GM06990 (cell line): ENCODE measurements around the gene INSM1.

Experiments
- DNase-seq: peaks from one replicate; pipeline ENCODE4 v3.0.0-alpha.2; 2011; ENCODE audit not compliant: insufficient read length; ENCODE audit errors: extremely low read depth
- H3K27me3 ChIP-seq: replicated peaks from 2 replicates; pipeline ENCODE4 v1.6.0; 2011; ENCODE audit warnings: low read length; ENCODE audit not compliant: control insufficient read depth, insufficient read depth
- H3K36me3 ChIP-seq: 2 replicates; pipeline ENCODE4 v1.5.1; 2011; ENCODE audit warnings: low read length; ENCODE audit not compliant: control insufficient read depth, insufficient read depth
- H3K4me3 ChIP-seq: replicated peaks from 2 replicates; pipeline ENCODE4 v1.5.1; 2011; ENCODE audit warnings: low read depth, mild to moderate bottlenecking, control low read depth, low read length
- TF ChIP-seq, protein P1 (sequence below): IDR thresholded peaks from 2 replicates; pipeline ENCODE4 v1.5.1; 2011; ENCODE audit warnings: low read length, control low read depth, mild to moderate bottlenecking, inconsistent platforms; ENCODE audit not compliant: insufficient read depth, poor library complexity, severe bottlenecking

Gene INSM1

GRCh38 chr20:20398123-20398522, 30.2 kb downstream of the INSM1 start:
- TF ChIP-seq, protein P1, sequence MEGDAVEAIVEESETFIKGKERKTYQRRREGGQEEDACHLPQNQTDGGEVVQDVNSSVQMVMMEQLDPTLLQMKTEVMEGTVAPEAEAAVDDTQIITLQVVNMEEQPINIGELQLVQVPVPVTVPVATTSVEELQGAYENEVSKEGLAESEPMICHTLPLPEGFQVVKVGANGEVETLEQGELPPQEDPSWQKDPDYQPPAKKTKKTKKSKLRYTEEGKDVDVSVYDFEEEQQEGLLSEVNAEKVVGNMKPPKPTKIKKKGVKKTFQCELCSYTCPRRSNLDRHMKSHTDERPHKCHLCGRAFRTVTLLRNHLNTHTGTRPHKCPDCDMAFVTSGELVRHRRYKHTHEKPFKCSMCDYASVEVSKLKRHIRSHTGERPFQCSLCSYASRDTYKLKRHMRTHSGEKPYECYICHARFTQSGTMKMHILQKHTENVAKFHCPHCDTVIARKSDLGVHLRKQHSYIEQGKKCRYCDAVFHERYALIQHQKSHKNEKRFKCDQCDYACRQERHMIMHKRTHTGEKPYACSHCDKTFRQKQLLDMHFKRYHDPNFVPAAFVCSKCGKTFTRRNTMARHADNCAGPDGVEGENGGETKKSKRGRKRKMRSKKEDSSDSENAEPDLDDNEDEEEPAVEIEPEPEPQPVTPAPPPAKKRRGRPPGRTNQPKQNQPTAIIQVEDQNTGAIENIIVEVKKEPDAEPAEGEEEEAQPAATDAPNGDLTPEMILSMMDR, result no peak
- no peaks in the 10 kb centered on the region for H3K36me3 ChIP-seq
- DNase-seq, result no peak
- H3K27me3 ChIP-seq, result no peaks in the 10 kb centered on the region
- no peak overlapping the region for H3K4me3 ChIP-seq

DNA sequence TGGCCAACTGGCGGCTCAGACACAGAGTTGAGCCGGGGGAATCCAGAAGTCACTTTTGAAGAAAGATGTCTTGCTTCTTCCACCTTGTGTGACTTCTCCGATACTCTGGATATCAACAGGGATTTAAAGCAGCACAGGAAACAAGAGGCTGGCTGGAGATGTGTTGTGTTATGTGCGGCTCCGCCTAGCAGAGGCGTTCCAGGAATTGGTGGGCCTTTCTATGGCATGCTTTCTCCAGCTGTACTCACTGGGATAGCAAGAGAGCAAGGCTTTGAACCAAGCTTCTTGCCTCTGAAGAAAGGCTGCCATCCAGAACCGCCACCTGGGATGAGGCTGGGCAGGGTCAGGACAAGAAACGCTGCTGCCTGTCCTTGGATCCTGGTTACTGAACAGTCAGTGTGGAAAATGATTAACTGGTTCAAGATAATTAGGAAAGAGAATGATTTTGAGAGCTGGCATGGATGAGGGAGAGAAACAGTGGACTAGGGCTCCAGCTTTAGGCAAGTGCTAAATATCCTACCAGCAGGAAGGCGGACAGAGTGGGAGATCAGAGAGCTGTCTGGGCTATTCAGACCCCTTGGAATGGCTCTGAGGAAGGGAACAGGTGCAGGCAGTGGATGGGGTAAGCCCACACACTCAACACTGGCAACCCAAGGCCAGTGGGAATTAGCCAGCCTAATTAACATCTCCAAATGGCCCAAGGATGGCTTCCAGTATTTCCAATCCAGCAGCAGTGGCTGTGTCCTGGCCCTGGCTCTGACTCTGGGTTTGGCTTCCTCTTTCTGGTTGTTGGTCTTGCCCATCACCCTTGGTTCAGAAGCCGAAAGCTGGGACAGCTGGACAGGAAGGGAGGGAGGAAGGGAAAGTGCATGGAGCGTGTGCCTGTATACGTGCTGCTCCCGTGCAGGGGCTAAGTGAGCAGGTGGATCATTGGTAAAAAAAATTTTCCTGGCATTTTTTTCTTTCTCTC, 31.9 kb downstream of the INSM1 start:
- H3K4me3 ChIP-seq, result no peak overlapping the region
- DNase-seq, result no peak
- H3K27me3 ChIP-seq, result no peaks in the 10 kb centered on the region
- TF ChIP-seq, protein P1, result no peak
- no peaks in the 10 kb centered on the region for H3K36me3 ChIP-seq

- DNase-seq, result no peak
Measured at GRCh38 chr20:20401991-20402390, 34.1 kb downstream of the INSM1 start.

DNA sequence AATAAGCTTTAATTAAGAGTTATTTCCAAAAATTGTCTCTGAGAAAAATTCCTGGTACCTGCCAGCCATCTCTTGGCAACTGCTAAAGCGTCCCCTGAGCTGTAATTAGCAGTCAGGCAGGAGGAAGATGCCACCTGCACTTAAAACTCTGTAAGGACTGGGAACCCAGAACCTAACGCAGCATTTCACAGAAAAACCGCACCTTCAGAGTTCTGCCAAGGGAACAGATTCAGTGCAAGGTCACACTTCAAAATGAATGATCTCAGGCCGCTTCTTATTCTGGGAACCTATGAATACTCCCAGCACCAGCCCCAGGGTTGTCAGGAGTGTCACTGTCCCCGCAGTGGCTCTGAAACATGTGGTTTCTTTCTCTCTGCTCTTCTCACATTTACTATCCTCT, 36.7 kb downstream of the INSM1 start:
- no peak overlapping the region for H3K4me3 ChIP-seq
- no peaks in the 10 kb centered on the region for H3K36me3 ChIP-seq
- TF ChIP-seq, protein P1, result no peak
- DNase-seq, result no peak
- no peaks in the 10 kb centered on the region for H3K27me3 ChIP-seq

More at GRCh38 chr20:20401991-20402390, 34.1 kb downstream of the INSM1 start:
- no peak overlapping the region for H3K4me3 ChIP-seq
- no peaks in the 10 kb centered on the region for H3K36me3 ChIP-seq
- TF ChIP-seq, protein P1, result no peak
- no peaks in the 10 kb centered on the region for H3K27me3 ChIP-seq

- no peaks in the 10 kb centered on the region for H3K36me3 ChIP-seq
- no peak overlapping the region for H3K4me3 ChIP-seq
- no peak for DNase-seq
- TF ChIP-seq, protein P1, result no peak
- H3K27me3 ChIP-seq, result no peaks in the 10 kb centered on the region
Measured at GRCh38 chr20:20405623-20406022, 37.7 kb downstream of the INSM1 start.
